Peyer's patch (tissue), 4 donors: Measurements from ENCODE around the gene EXOSC5.

Source experiments
- POLR2A ChIP-seq, 2 donors: fragments of 450-650 bp; IDR thresholded peaks; one replicate each; pipeline ENCODE4 v1.5.1; 2017; ENCODE audit warnings: antibody characterized with exemption in 2 of 2, mild to moderate bottlenecking in 2 of 2, moderate library complexity in 2 of 2
- TF ChIP-seq, protein P1 (sequence below), 6 experiments: fragments of 450-650 bp in 4 of 6; fragments of 200-600 bp in 2 of 6; sonication (generic) in 1 of 6; IDR thresholded peaks; one replicate each; pipeline ENCODE4 v1.5.1; 2017 to 2019; ENCODE audit warnings: antibody characterized with exemption in 6 of 6, mild to moderate bottlenecking in 3 of 6, moderate library complexity in 1 of 6

DNA sequence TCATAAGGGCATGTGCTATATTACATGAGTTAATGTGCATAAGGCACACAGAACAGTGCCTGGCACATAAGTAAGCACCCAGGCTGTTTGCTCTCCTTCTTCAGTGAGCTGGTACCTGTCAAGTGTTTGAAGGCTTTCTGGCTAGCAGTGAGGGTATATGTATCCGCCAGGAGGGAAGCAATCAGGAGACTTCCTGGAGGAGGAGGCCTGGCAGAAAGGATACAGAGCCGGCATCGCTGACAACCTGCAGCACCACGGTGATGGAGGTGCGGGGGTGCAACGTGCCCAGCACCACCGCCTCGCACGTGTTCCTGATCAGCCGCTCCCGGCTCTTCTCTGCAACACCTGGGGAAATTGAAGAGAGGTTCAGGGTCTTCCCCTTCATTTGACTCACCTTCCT, 5.5 kb downstream of the EXOSC5 start:
- TF ChIP-seq, protein P1, sequence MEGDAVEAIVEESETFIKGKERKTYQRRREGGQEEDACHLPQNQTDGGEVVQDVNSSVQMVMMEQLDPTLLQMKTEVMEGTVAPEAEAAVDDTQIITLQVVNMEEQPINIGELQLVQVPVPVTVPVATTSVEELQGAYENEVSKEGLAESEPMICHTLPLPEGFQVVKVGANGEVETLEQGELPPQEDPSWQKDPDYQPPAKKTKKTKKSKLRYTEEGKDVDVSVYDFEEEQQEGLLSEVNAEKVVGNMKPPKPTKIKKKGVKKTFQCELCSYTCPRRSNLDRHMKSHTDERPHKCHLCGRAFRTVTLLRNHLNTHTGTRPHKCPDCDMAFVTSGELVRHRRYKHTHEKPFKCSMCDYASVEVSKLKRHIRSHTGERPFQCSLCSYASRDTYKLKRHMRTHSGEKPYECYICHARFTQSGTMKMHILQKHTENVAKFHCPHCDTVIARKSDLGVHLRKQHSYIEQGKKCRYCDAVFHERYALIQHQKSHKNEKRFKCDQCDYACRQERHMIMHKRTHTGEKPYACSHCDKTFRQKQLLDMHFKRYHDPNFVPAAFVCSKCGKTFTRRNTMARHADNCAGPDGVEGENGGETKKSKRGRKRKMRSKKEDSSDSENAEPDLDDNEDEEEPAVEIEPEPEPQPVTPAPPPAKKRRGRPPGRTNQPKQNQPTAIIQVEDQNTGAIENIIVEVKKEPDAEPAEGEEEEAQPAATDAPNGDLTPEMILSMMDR (IDR thresholded peaks at IDR 0.05) = no peak
- TF ChIP-seq POLR2A (IDR thresholded peaks at IDR 0.05) = no peak
